PC-9 (cell line): Measurements from ENCODE around the gene EPB41L5.

ENCODE experiments used
- CTCF ChIP-seq: fragments of 200-600 bp; sonication (generic); conservative IDR thresholded peaks from 2 replicates; pipeline ENCODE4 v1.6.1; 2017; ENCODE audit warnings: mixed run types, antibody characterized with exemption, mild to moderate bottlenecking, moderate library complexity
- EZH2 ChIP-seq: fragments of 200-600 bp; sonication (generic); IDR thresholded peaks from 2 replicates; pipeline ENCODE4 v1.8.0; 2017; ENCODE audit warnings: antibody characterized with exemption, low read depth

GRCh38 chr2:120192280-120192679 is 179.4 kb downstream of the EPB41L5 start:
- TF ChIP-seq CTCF (no peak), EZH2 (no peak)
